ENCODE results near the gene TP53BP1. TPM values are rescaled to one million over a fixed set of nuclear protein-coding genes. Genes with fewer than 3 reads are reported as not detected.

The TP53BP1 gene
- total RNA-seq, 1 donor from 2014 or later: 99.5 TPM

GRCh38 chr15:43531018-43531670, 38.2 kb upstream of the TP53BP1 start:
- TF ChIP-seq, protein P1, sequence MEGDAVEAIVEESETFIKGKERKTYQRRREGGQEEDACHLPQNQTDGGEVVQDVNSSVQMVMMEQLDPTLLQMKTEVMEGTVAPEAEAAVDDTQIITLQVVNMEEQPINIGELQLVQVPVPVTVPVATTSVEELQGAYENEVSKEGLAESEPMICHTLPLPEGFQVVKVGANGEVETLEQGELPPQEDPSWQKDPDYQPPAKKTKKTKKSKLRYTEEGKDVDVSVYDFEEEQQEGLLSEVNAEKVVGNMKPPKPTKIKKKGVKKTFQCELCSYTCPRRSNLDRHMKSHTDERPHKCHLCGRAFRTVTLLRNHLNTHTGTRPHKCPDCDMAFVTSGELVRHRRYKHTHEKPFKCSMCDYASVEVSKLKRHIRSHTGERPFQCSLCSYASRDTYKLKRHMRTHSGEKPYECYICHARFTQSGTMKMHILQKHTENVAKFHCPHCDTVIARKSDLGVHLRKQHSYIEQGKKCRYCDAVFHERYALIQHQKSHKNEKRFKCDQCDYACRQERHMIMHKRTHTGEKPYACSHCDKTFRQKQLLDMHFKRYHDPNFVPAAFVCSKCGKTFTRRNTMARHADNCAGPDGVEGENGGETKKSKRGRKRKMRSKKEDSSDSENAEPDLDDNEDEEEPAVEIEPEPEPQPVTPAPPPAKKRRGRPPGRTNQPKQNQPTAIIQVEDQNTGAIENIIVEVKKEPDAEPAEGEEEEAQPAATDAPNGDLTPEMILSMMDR (conservative IDR thresholded peaks at IDR 0.05): no peak
- Mint-ChIP-seq H3K4me1 (peaks cover 7% of the 10 kb centered on the region), H3K9me3 (peaks cover under 1% of the 10 kb centered on the region), H3K36me3 (ENCODE audit: low read depth) (peaks cover 13% of the 10 kb centered on the region), H3K27me3 (ENCODE audit: low read depth) (no peaks in the 10 kb centered on the region), H3K27ac (ENCODE audit: unreplicated experiment) (peak overlapping the region; percentile 55), H3K4me3 (peak overlapping the region; percentile 36)
- no peak for DNase-seq (ENCODE audit: low read depth, low spot score)

DNA sequence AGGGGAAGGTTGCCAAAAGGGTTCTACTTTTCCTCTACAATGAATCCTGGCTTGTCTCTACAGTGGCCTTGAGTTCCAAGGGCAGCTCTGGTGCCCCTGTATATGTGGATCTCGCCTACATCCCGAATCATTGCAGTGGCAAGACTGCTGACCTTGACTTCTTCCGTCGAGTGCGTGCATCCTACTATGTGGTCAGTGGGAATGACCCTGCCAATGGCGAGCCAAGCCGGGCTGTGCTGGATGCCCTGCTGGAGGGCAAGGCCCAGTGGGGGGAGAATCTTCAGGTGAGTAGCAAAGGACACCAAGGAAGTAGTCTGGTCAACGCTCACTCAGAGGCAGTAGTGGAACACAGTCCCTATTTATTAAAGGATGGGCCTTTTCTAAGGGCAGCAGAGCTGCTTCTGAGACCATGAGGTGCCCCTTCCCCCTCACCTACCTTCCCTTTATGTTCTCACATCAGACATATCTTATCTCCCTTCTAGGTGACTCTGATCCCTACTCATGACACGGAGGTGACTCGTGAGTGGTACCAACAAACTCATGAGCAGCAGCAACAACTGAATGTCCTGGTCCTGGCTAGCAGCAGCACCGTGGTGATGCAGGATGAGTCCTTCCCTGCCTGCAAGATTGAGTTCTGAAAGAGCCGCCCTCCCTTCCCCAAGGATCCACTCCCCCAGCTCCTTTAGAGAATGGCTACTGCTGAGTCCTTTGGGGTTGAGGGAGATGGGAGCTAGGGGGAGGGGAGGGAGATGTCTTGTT, 36.8 kb upstream of the TP53BP1 start:
- TF ChIP-seq, protein P1 (conservative IDR thresholded peaks at IDR 0.05): no peak
- no peaks in the 10 kb centered on the region for H3K27me3 Mint-ChIP-seq (ENCODE audit: low read depth)
- H3K9me3 Mint-ChIP-seq: peaks cover 5% of the 10 kb centered on the region
- peaks cover 7% of the 10 kb centered on the region for H3K4me1 Mint-ChIP-seq
- peaks cover 20% of the 10 kb centered on the region for H3K36me3 Mint-ChIP-seq (ENCODE audit: low read depth)
- no peak for DNase-seq (ENCODE audit: low read depth, low spot score)
- H3K4me3 Mint-ChIP-seq: no peak overlapping the region
- no peak overlapping the region for H3K27ac Mint-ChIP-seq (ENCODE audit: unreplicated experiment)

DNA sequence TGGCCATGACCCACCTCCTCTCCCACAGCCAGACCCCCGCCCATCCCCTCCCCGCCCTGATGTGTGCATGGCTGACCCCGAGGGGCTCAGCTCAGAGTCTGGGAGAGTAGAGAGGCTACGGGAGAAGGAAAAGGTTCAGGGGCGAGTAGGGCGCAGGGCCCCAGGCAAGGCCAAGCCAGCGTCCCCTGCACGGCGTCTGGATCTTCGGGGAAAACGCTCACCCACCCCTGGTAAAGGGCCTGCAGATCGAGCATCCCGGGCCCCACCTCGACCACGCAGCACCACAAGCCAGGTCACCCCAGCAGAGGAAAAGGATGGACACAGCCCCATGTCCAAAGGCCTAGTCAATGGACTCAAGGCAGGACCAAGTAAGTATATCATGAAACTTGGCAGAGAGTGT, 36.2 kb upstream of the TP53BP1 start:
- Mint-ChIP-seq H3K36me3 (ENCODE audit: low read depth) (peaks cover 23% of the 10 kb centered on the region), H3K27ac (ENCODE audit: unreplicated experiment) (no peak overlapping the region), H3K4me1 (peaks cover 7% of the 10 kb centered on the region), H3K4me3 (no peak overlapping the region), H3K27me3 (ENCODE audit: low read depth) (no peaks in the 10 kb centered on the region), H3K9me3 (peaks cover 5% of the 10 kb centered on the region)
- TF ChIP-seq, protein P1 (conservative IDR thresholded peaks at IDR 0.05): no peak
- DNase-seq (ENCODE audit: low read depth, low spot score): no peak

GRCh38 chr15:43528542-43529007, 35.6 kb upstream of the TP53BP1 start:
- H3K4me1 Mint-ChIP-seq: peaks cover 7% of the 10 kb centered on the region
- no peak overlapping the region for H3K27ac Mint-ChIP-seq (ENCODE audit: unreplicated experiment)
- H3K4me3 Mint-ChIP-seq: no peak overlapping the region
- H3K9me3 Mint-ChIP-seq: peaks cover 5% of the 10 kb centered on the region
- TF ChIP-seq, protein P1 (conservative IDR thresholded peaks at IDR 0.05): no peak
- no peak for DNase-seq (ENCODE audit: low read depth, low spot score)
- peaks cover 29% of the 10 kb centered on the region for H3K36me3 Mint-ChIP-seq (ENCODE audit: low read depth)
- H3K27me3 Mint-ChIP-seq (ENCODE audit: low read depth): no peaks in the 10 kb centered on the region

DNA sequence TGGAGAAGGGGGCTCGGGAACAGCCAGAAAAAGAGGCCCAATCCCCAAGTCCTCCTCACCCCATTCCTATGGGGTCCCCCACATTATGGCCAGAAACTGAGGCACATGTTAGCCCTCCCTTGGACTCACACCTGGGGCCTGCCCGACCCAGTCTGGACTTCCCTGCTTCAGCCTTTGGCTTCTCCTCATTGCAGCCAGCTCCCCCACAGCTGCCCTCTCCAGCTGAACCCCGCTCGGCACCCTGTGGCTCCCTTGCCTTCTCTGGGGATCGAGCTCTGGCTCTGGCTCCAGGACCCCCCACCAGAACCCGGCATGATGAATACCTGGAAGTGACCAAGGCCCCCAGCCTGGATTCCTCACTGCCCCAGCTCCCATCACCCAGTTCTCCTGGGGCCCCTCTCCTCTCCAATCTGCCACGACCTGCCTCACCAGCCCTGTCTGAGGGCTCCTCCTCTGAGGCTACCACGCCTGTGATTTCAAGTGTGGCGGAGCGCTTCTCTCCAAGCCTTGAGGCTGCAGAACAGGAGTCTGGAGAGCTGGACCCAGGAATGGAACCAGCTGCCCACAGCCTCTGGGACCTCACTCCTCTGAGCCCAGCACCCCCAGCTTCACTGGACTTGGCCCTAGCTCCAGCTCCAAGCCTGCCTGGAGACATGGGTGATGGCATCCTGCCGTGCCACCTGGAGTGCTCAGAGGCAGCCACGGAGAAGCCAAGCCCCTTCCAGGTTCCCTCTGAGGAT, 35.0 kb upstream of the TP53BP1 start:
- H3K27ac Mint-ChIP-seq (ENCODE audit: unreplicated experiment): no peak overlapping the region
- no peak for DNase-seq (ENCODE audit: low read depth, low spot score)
- H3K9me3 Mint-ChIP-seq: peaks cover 8% of the 10 kb centered on the region
- peaks cover 35% of the 10 kb centered on the region for H3K36me3 Mint-ChIP-seq (ENCODE audit: low read depth)
- H3K4me3 Mint-ChIP-seq: no peak overlapping the region
- no peaks in the 10 kb centered on the region for H3K27me3 Mint-ChIP-seq (ENCODE audit: low read depth)
- TF ChIP-seq, protein P1 (conservative IDR thresholded peaks at IDR 0.05): no peak
- peaks cover 7% of the 10 kb centered on the region for H3K4me1 Mint-ChIP-seq
